ENCODE data around the gene MBP. TPM values are rescaled to one million over a fixed set of nuclear protein-coding genes. Genes with fewer than 3 reads are reported as not detected.

The MBP gene
- polyA plus RNA-seq, 1 experiment, result 2.1 TPM

- 0 out of 2 replicates have a peak, but pooled peaks cover 3% of the 10 kb centered on the region for H3K27me3 ChIP-seq (ENCODE audit: control insufficient read depth, insufficient read depth, low read length)
- no peak for TF ChIP-seq CTCF (IDR thresholded peaks at IDR 0.05; ENCODE audit: insufficient read depth, low read depth, low read length)
- DNase-seq (ENCODE audit: low read depth), result no peak
- ChIA-PET CTCF (interaction anchor here (0.6 to 3.5 kb wide), 4 partner anchors 12 to 199 kb away, joined by 3 to 15 read pairs (median 4); no protein-coding TSS in a partner anchor), POLR2A (no interaction called here)
- H3K36me3 ChIP-seq (ENCODE audit: control insufficient read depth, insufficient read depth, low read length), result no peaks in the 10 kb centered on the region
- no peak overlapping the region for H3K4me3 ChIP-seq (ENCODE audit: low read depth, low read length)
Observed at GRCh38 chr18:77012806-77013541, 119.6 kb downstream of the MBP start.

GRCh38 chr18:77012120-77012519 is 120.5 kb downstream of the MBP start:
- DNase-seq (ENCODE audit: low read depth), result no peak
- no peaks in the 10 kb centered on the region for H3K36me3 ChIP-seq (ENCODE audit: control insufficient read depth, insufficient read depth, low read length)
- H3K4me3 ChIP-seq (ENCODE audit: low read depth, low read length), result no peak overlapping the region
- TF ChIP-seq CTCF (IDR thresholded peaks at IDR 0.05; ENCODE audit: insufficient read depth, low read depth, low read length), result no peak
- POLR2A ChIA-PET, result no interaction called here
- CTCF ChIA-PET, result interaction anchor here (1.4 to 3.5 kb wide), 2 partner anchors 11 to 200 kb away, joined by 5 to 15 read pairs; no protein-coding TSS in a partner anchor
- H3K27me3 ChIP-seq (ENCODE audit: control insufficient read depth, insufficient read depth, low read length), result 0 out of 2 replicates have a peak, but pooled peaks cover 3% of the 10 kb centered on the region

- peaks cover 5% of the 10 kb centered on the region for H3K27me3 ChIP-seq (ENCODE audit: control insufficient read depth, insufficient read depth, low read length)
- no peak overlapping the region for H3K4me3 ChIP-seq (ENCODE audit: low read depth, low read length)
- H3K36me3 ChIP-seq (ENCODE audit: control insufficient read depth, insufficient read depth, low read length), result no peaks in the 10 kb centered on the region
- DNase-seq (ENCODE audit: low read depth), result no peak
- no peak for TF ChIP-seq CTCF (IDR thresholded peaks at IDR 0.05; ENCODE audit: insufficient read depth, low read depth, low read length)
- CTCF ChIA-PET, result interaction anchor here (3.3 kb wide), 1 partner anchor 9 kb away, joined by 31 read pairs; no protein-coding TSS in a partner anchor
- POLR2A ChIA-PET, result no interaction called here
Observed at GRCh38 chr18:77009675-77010074, 122.9 kb downstream of the MBP start.

GRCh38 chr18:77008576-77009315 is 123.8 kb downstream of the MBP start:
- CTCF ChIA-PET, result interaction anchor here (3.3 kb wide), 1 partner anchor 8 kb away, joined by 31 read pairs; no protein-coding TSS in a partner anchor
- H3K36me3 ChIP-seq (ENCODE audit: control insufficient read depth, insufficient read depth, low read length), result no peaks in the 10 kb centered on the region
- DNase-seq (ENCODE audit: low read depth), result no peak
- H3K27me3 ChIP-seq (ENCODE audit: control insufficient read depth, insufficient read depth, low read length), result peaks cover 7% of the 10 kb centered on the region
- TF ChIP-seq CTCF (IDR thresholded peaks at IDR 0.05; ENCODE audit: insufficient read depth, low read depth, low read length), result no peak
- POLR2A ChIA-PET, result no interaction called here
- no peak overlapping the region for H3K4me3 ChIP-seq (ENCODE audit: low read depth, low read length)

GRCh38 chr18:77008006-77008405 is 124.6 kb downstream of the MBP start:
- peaks cover 7% of the 10 kb centered on the region for H3K27me3 ChIP-seq (ENCODE audit: control insufficient read depth, insufficient read depth, low read length)
- no peak for DNase-seq (ENCODE audit: low read depth)
- H3K4me3 ChIP-seq (ENCODE audit: low read depth, low read length), result no peak overlapping the region
- POLR2A ChIA-PET, result no interaction called here
- no peaks in the 10 kb centered on the region for H3K36me3 ChIP-seq (ENCODE audit: control insufficient read depth, insufficient read depth, low read length)
- CTCF ChIA-PET, result no interaction called here
- no peak for TF ChIP-seq CTCF (IDR thresholded peaks at IDR 0.05; ENCODE audit: insufficient read depth, low read depth, low read length)

Measured in BJ (cell line).